ENCODE measurements around the gene GPHN.

Gene GPHN

GRCh38 chr14:66916421-66916820, 408.5 kb downstream of the GPHN start:
- H3K4me3 ChIP-seq (ENCODE audit: low read depth, low read length), result no peak overlapping the region

- H3K4me3 ChIP-seq (ENCODE audit: low read depth, low read length), result no peak overlapping the region
Measured at GRCh38 chr14:66918527-66918926, 410.6 kb downstream of the GPHN start.

GRCh38 chr14:66920196-66920595, 412.2 kb downstream of the GPHN start:
- no peak overlapping the region for H3K4me3 ChIP-seq (ENCODE audit: low read depth, low read length)

- H3K4me3 ChIP-seq (ENCODE audit: low read depth, low read length), result no peak overlapping the region
Measured at GRCh38 chr14:66923251-66923650, 415.3 kb downstream of the GPHN start.

GRCh38 chr14:66939409-66939808, 431.5 kb downstream of the GPHN start:
- no peak overlapping the region for H3K4me3 ChIP-seq (ENCODE audit: low read depth, low read length)

GRCh38 chr14:66944872-66945271, 436.9 kb downstream of the GPHN start:
- H3K4me3 ChIP-seq (ENCODE audit: low read depth, low read length), result no peak overlapping the region

- H3K4me3 ChIP-seq (ENCODE audit: low read depth, low read length), result no peak overlapping the region
Measured at GRCh38 chr14:66955159-66955558, 447.2 kb downstream of the GPHN start.

GRCh38 chr14:66959437-66960050, 451.6 kb downstream of the GPHN start:
- no peak overlapping the region for H3K4me3 ChIP-seq (ENCODE audit: low read depth, low read length)

GRCh38 chr14:66965831-66966230, 457.9 kb downstream of the GPHN start:
- H3K4me3 ChIP-seq (ENCODE audit: low read depth, low read length), result no peak overlapping the region

- no peak overlapping the region for H3K4me3 ChIP-seq (ENCODE audit: low read depth, low read length)
Measured at GRCh38 chr14:66972469-66972868, 464.5 kb downstream of the GPHN start.

GRCh38 chr14:66974397-66975025, 466.6 kb downstream of the GPHN start:
- H3K4me3 ChIP-seq (ENCODE audit: low read depth, low read length), result no peak overlapping the region

GRCh38 chr14:66975251-66975650, 467.3 kb downstream of the GPHN start:
- H3K4me3 ChIP-seq (ENCODE audit: low read depth, low read length), result no peak overlapping the region

- no peak overlapping the region for H3K4me3 ChIP-seq (ENCODE audit: low read depth, low read length)
Measured at GRCh38 chr14:66979101-66979974, 471.4 kb downstream of the GPHN start.

- H3K4me3 ChIP-seq (ENCODE audit: low read depth, low read length), result no peak overlapping the region
Measured at GRCh38 chr14:66982247-66982646, 474.3 kb downstream of the GPHN start.

- no peak overlapping the region for H3K4me3 ChIP-seq (ENCODE audit: low read depth, low read length)
Measured at GRCh38 chr14:66992776-66993175, 484.8 kb downstream of the GPHN start.

GRCh38 chr14:66993512-66993911, 485.6 kb downstream of the GPHN start:
- no peak overlapping the region for H3K4me3 ChIP-seq (ENCODE audit: low read depth, low read length)

- H3K4me3 ChIP-seq (ENCODE audit: low read depth, low read length), result no peak overlapping the region
Measured at GRCh38 chr14:66998013-66998412, 490.1 kb downstream of the GPHN start.

- H3K4me3 ChIP-seq (ENCODE audit: low read depth, low read length), result no peak overlapping the region
Measured at GRCh38 chr14:66999978-67000377, 492.0 kb downstream of the GPHN start.

- no peak overlapping the region for H3K4me3 ChIP-seq (ENCODE audit: low read depth, low read length)
Measured at GRCh38 chr14:67002994-67003753, 495.2 kb downstream of the GPHN start.

- no peak overlapping the region for H3K4me3 ChIP-seq (ENCODE audit: low read depth, low read length)
Measured at GRCh38 chr14:67004521-67004920, 496.6 kb downstream of the GPHN start.

- H3K4me3 ChIP-seq (ENCODE audit: low read depth, low read length), result no peak overlapping the region
Measured at GRCh38 chr14:67010602-67011001, 502.7 kb downstream of the GPHN start.

Data from iPS-11a (cell line).